ENCODE measurements around the gene KIAA1958.

- TF ChIP-seq MXI1 (IDR thresholded peaks at IDR 0.05; ENCODE audit: borderline replicate concordance, low read depth, low read length) (no peak), CTCF (conservative IDR thresholded peaks at IDR 0.05; ENCODE audit: low read depth, low read length) (no peak), MAZ (IDR thresholded peaks at IDR 0.05; ENCODE audit: borderline replicate concordance, low read depth, low read length) (no peak)
Measured at GRCh38 chr9:112531666-112532282, 45.1 kb downstream of the KIAA1958 start.
